Smooth muscle cell (in vitro differentiated cells): ENCODE results near the gene CDH4. TPM values are rescaled to one million over a fixed set of nuclear protein-coding genes. Genes with fewer than 3 reads are reported as not detected.

Experiments
- DNase-seq: peaks from one replicate; lab custom pipeline; 2025; ENCODE audit not compliant: unreplicated experiment; lab: John Stamatoyannopoulos, UW
- H2AFZ ChIP-seq: fragments of 200-600 bp; sonication (generic); 2 replicates; pipeline ENCODE4 v1.6.0; 2016; ENCODE audit warnings: antibody characterized with exemption, low read depth, mild to moderate bottlenecking
- H3F3A ChIP-seq: fragments of 200-600 bp; sonication (generic); 2 replicates; pipeline ENCODE4 v1.6.0; 2017; ENCODE audit warnings: antibody characterized with exemption, low read depth
- H3K27ac ChIP-seq: fragments of 200-600 bp; sonication (generic); 2 replicates; pipeline ENCODE4 v1.5.1; 2016; ENCODE audit warnings: low read depth, mild to moderate bottlenecking
- H3K27me3 ChIP-seq: fragments of 200-600 bp; sonication (generic); 2 replicates; pipeline ENCODE4 v1.6.1; 2016; ENCODE audit warnings: low read depth, mild to moderate bottlenecking
- H3K36me3 ChIP-seq: fragments of 200-600 bp; sonication (generic); 2 replicates; pipeline ENCODE4 v1.5.1; 2016; ENCODE audit warnings: low read depth
- H3K4me1 ChIP-seq: fragments of 200-600 bp; sonication (generic); 2 replicates; pipeline ENCODE4 v1.5.1; 2016; ENCODE audit warnings: low read depth
- H3K4me2 ChIP-seq: fragments of 200-600 bp; sonication (generic); 2 replicates; pipeline ENCODE4 v1.6.0; 2016; ENCODE audit warnings: mild to moderate bottlenecking
- H3K4me3 ChIP-seq: fragments of 200-600 bp; sonication (generic); 2 replicates; pipeline ENCODE4 v1.5.1; 2016; ENCODE audit warnings: mild to moderate bottlenecking
- H3K79me2 ChIP-seq: fragments of 200-600 bp; sonication (generic); 2 replicates; pipeline ENCODE4 v1.6.0; 2016; ENCODE audit warnings: low read depth, mild to moderate bottlenecking
- H3K9ac ChIP-seq: fragments of 200-600 bp; sonication (generic); 2 replicates; pipeline ENCODE4 v1.6.0; 2016; ENCODE audit warnings: low read depth
- H3K9me3 ChIP-seq: fragments of 200-600 bp; sonication (generic); replicated peaks from 2 replicates; pipeline ENCODE4 v1.5.1; 2016; ENCODE audit warnings: low read depth
- H4K20me1 ChIP-seq: fragments of 200-600 bp; sonication (generic); 2 replicates; pipeline ENCODE4 v1.6.0; 2016; ENCODE audit warnings: low read depth
- WGBS: methylation state at CpG from one replicate; pipeline ENCODE4 v1.1.7; 2016; ENCODE audit warnings: low lambda C conversion rate; 5-methylcytosine and 5-hydroxymethylcytosine counted together
- polyA plus RNA-seq: library from polyadenylated mRNA; unstranded; fragments of >200 nt; fragmentation: Nextera tagmentation; extraction: Ambion mirVana; gene quantifications from 2 replicates; pipeline ENCODE4 v1.2.1, GENCODE V29; 2016
- total RNA-seq: library from RNA; depleted of rRNA; stranded (reverse); fragments of >200 nt; gene quantifications from 2 replicates; pipeline ENCODE4 v1.2.3, GENCODE V29; 2014
- TF ChIP-seq, protein P1 (sequence below): fragments of 200-600 bp; sonication (generic); IDR thresholded peaks from 2 replicates; pipeline ENCODE4 v1.5.1; 2017; ENCODE audit warnings: borderline replicate concordance, mild to moderate bottlenecking, antibody characterized with exemption; ENCODE audit not compliant: insufficient read depth, poor library complexity, severe bottlenecking

The CDH4 gene
- total and polyA plus RNA-seq, 2 experiments from 2014 or later: 0.03 to 0.04 TPM

DNA sequence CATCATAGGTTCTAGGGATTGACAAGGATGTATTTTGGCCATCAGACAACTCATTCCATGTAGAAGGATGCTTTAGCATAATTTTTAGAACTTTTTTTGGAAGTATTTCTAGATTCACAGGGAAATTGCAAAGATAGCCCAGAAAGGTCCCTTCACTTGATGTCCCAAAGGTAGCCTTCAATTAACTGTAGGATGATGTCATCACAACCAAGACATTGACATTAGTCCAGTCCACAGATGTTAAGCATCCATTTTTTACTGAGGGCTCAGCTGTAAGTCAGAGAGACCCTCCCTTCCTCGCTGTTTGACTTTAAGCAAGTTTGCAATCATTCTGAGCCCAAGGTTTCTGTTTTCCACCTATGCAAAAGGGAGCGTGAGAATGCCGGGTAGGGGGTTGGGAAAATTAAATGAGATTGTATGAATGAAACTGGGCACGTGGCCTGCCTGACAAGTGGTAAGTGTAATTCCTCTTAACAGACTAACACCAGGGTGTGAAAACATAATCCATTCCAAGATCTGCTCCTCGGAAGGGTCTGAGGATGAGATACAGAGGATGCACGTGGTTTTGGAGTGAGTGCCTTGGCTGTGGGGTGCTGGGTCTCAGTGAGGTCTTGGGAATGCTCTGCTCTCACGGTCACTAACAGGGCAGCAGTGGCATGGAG is 126.8 kb downstream of the CDH4 start:
- Histone ChIP-seq H3K4me2 (no peak overlapping the region), H3K4me3 (no peak overlapping the region), H3K9ac (no peak overlapping the region), H3K79me2 (no peaks in the 10 kb centered on the region), H3K4me1 (no peaks in the 10 kb centered on the region), H3K27me3 (no peaks in the 10 kb centered on the region), H3K9me3 (no peaks in the 10 kb centered on the region), H2AFZ (no peak overlapping the region), H3K36me3 (no peaks in the 10 kb centered on the region), H3F3A (no peaks in the 10 kb centered on the region), H3K27ac (no peak overlapping the region), H4K20me1 (no peaks in the 10 kb centered on the region)
- no peak for DNase-seq
- TF ChIP-seq, protein P1, sequence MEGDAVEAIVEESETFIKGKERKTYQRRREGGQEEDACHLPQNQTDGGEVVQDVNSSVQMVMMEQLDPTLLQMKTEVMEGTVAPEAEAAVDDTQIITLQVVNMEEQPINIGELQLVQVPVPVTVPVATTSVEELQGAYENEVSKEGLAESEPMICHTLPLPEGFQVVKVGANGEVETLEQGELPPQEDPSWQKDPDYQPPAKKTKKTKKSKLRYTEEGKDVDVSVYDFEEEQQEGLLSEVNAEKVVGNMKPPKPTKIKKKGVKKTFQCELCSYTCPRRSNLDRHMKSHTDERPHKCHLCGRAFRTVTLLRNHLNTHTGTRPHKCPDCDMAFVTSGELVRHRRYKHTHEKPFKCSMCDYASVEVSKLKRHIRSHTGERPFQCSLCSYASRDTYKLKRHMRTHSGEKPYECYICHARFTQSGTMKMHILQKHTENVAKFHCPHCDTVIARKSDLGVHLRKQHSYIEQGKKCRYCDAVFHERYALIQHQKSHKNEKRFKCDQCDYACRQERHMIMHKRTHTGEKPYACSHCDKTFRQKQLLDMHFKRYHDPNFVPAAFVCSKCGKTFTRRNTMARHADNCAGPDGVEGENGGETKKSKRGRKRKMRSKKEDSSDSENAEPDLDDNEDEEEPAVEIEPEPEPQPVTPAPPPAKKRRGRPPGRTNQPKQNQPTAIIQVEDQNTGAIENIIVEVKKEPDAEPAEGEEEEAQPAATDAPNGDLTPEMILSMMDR: no peak
- 83% methylated on average over 7 of the region's 7 CpGs for WGBS

DNA sequence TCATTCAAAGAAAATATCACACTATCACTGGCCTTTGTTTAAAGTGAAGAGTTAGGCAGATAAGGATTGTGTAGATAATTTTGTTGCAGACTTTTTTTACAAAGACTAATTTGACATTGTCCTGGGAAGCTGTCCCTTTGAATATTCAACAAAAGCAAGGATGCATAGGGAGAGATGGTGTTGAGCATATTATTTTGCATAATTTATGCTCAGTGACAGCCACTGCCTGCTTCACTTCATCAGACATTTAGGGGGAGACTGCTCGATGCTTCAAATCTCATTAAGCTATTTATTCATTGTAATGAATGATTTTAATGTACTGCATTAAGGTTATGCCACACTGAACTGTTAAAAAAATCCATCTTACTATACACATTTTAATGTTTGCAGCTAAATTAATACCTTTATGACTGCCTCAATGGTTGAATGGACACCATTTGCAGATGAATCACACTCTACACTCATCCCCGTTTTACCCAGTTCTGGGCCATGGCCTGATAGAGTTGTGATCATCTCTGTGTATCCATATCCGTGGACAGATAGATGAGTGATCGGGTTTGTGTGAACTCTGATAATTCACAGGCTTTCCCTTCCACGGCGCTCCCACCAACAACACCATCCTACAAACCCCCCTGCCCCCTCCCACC is 128.0 kb downstream of the CDH4 start:
- H2AFZ ChIP-seq: no peak overlapping the region
- no peaks in the 10 kb centered on the region for H3F3A ChIP-seq
- H3K27me3 ChIP-seq: no peaks in the 10 kb centered on the region
- H3K36me3 ChIP-seq: no peaks in the 10 kb centered on the region
- H3K9me3 ChIP-seq: no peaks in the 10 kb centered on the region
- H3K9ac ChIP-seq: no peak overlapping the region
- H3K4me2 ChIP-seq: no peak overlapping the region
- H3K4me3 ChIP-seq: no peak overlapping the region
- H3K79me2 ChIP-seq: no peaks in the 10 kb centered on the region
- no peak overlapping the region for H3K27ac ChIP-seq
- no peaks in the 10 kb centered on the region for H3K4me1 ChIP-seq
- DNase-seq: no peak
- WGBS: 91% methylated on average over 6 of the region's 6 CpGs
- H4K20me1 ChIP-seq: no peaks in the 10 kb centered on the region
- TF ChIP-seq, protein P1: no peak

DNA sequence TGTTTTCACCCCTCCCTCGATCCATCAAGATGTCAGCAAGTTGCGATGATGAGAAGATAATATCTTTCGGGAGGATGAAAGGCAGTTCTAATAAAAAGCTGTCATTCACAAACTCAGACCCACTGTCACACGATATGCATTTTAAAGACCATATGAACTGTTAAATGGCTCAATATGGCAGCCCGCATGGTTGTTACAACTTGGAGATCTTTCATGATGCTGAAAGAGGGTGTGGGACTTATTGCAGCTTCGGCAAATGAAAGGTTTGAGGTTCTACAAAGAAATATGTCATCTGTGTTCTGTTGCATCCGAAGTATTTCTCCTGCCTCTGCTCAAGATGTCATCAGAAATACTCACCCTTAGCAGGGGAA is 128.5 kb downstream of the CDH4 start:
- Histone ChIP-seq H3F3A (no peaks in the 10 kb centered on the region), H2AFZ (no peak overlapping the region), H3K27me3 (no peaks in the 10 kb centered on the region), H3K36me3 (no peaks in the 10 kb centered on the region), H3K27ac (no peak overlapping the region), H3K4me2 (no peak overlapping the region), H4K20me1 (no peaks in the 10 kb centered on the region), H3K79me2 (no peaks in the 10 kb centered on the region), H3K4me1 (no peaks in the 10 kb centered on the region), H3K9ac (no peak overlapping the region), H3K4me3 (no peak overlapping the region), H3K9me3 (no peaks in the 10 kb centered on the region)
- TF ChIP-seq, protein P1: no peak
- WGBS: 90% methylated on average over 7 of the region's 7 CpGs
- no peak for DNase-seq

DNA sequence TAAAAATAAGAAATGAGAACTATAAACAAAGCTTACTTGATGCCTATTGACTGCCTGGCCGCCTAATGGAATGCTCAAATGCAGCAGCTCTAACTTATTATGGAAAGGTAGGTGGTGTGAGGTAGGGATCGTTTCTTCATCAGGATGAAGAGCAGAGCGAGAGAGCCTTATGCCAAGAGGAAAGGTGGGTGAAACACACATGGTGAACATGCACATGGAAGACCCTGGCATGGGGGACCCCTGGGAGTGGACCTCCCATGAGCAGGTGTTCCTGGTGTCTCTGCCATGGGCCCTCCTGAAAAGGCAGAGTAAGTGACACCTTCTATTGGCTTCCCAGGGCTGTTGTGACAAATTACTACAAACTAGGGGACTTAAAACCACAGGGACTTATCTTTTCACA is 130.1 kb downstream of the CDH4 start:
- H3K27me3 ChIP-seq: no peaks in the 10 kb centered on the region
- DNase-seq: no peak
- TF ChIP-seq, protein P1: no peak
- H4K20me1 ChIP-seq: no peaks in the 10 kb centered on the region
- H3K27ac ChIP-seq: no peak overlapping the region
- H3K4me2 ChIP-seq: no peak overlapping the region
- H3K9ac ChIP-seq: no peak overlapping the region
- no peaks in the 10 kb centered on the region for H3K4me1 ChIP-seq
- 97% methylated on average over 3 of the region's 3 CpGs for WGBS
- H3K36me3 ChIP-seq: no peaks in the 10 kb centered on the region
- H3K79me2 ChIP-seq: no peaks in the 10 kb centered on the region
- no peak overlapping the region for H3K4me3 ChIP-seq
- no peak overlapping the region for H2AFZ ChIP-seq
- no peaks in the 10 kb centered on the region for H3F3A ChIP-seq
- no peaks in the 10 kb centered on the region for H3K9me3 ChIP-seq
